NCI-H146 treated with DMSO at 0.1 percent for 48 hours (cell line): ENCODE data around the gene LAMB2.

Experiments
- DNase-seq: peaks from one replicate; lab custom pipeline; 2025; ENCODE audit not compliant: unreplicated experiment; lab: John Stamatoyannopoulos, UW

Gene LAMB2

GRCh38 chr3:49132437-49133225, at the start of gene LAMB2:
LAMB2 (minus strand) TSS chr3:49133050; CDS start chr3:49132867, 183 bp downstream.
- DNase-seq = peak; percentile 9

- DNase-seq = no peak
These were observed 48.5 kb upstream of the LAMB2 start for GRCh38 chr3:49181351-49181750.

GRCh38 chr3:49180116-49180515, 47.3 kb upstream of the LAMB2 start:
- no peak for DNase-seq

GRCh38 chr3:49177073-49177472, 44.2 kb upstream of the LAMB2 start:
- DNase-seq = no peak

GRCh38 chr3:49175530-49175929, 42.7 kb upstream of the LAMB2 start:
- DNase-seq = no peak

- DNase-seq = no peak
These were observed 41.6 kb upstream of the LAMB2 start for GRCh38 chr3:49174397-49174985.

GRCh38 chr3:49173792-49174170, 40.9 kb upstream of the LAMB2 start:
- peak; percentile 13 for DNase-seq

- peak; percentile 18 for DNase-seq
These were observed 40.4 kb upstream of the LAMB2 start for GRCh38 chr3:49173116-49173791.

GRCh38 chr3:49172551-49173041, 39.7 kb upstream of the LAMB2 start:
- DNase-seq = no peak

GRCh38 chr3:49171775-49172500, 39.1 kb upstream of the LAMB2 start:
- no peak for DNase-seq

- peak; percentile 22 for DNase-seq
These were observed 38.4 kb upstream of the LAMB2 start, which contains the start of gene KLHDC8B for GRCh38 chr3:49171119-49171774. KLHDC8B (plus strand) TSS chr3:49171598; CDS start chr3:49172770, 1,172 bp downstream.

GRCh38 chr3:49170744-49171118, 37.9 kb upstream of the LAMB2 start:
- DNase-seq = no peak

GRCh38 chr3:49166752-49167556, 34.1 kb upstream of the LAMB2 start:
- no peak for DNase-seq

GRCh38 chr3:49165771-49166751, 33.2 kb upstream of the LAMB2 start, which contains the start of gene CCDC71:
CCDC71 (minus strand) TSS chr3:49166331; CDS start chr3:49164208, 2,123 bp downstream.
- DNase-seq = peak; percentile 16

GRCh38 chr3:49164983-49165720, 32.3 kb upstream of the LAMB2 start:
- DNase-seq = no peak

- DNase-seq = no peak
These were observed 30.8 kb upstream of the LAMB2 start for GRCh38 chr3:49163609-49164008.

GRCh38 chr3:49162751-49163419, 30.0 kb upstream of the LAMB2 start:
- DNase-seq = no peak
